ENCODE results near the gene CCDC82.

Gene CCDC82

DNA sequence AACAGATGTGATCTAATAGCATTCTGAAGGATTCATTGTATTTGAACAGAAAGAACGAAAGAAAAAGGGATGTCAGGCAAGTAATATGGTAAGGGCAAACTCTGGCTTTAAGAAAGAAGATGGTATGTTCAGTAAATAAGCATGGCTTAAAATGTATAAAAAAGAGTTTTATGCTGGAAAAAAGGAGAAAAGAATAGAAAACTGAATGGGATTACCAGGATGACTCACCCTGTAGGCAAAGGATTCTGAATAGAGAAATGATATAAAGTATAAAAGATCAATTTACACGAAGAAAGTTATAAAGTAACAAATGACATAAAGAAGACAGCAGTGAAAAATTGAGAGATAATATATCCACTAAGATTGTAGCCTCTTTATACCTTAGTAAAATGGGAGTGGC, 4.5 kb downstream of the CCDC82 start:
- Mint-ChIP-seq H3K36me3 (peaks cover 15% of the 10 kb centered on the region), H3K4me1 (peaks cover 63% of the 10 kb centered on the region), H3K4me3 (no peak overlapping the region), H3K27ac (peak overlapping the region; percentile 72), H3K9me3 (no peaks in the 10 kb centered on the region), H3K27me3 (no peaks in the 10 kb centered on the region)

GRCh38 chr11:96384156-96384555, 5.6 kb downstream of the CCDC82 start:
- H3K36me3 Mint-ChIP-seq, result peaks cover 21% of the 10 kb centered on the region
- peak overlapping the region; percentile 79 for H3K4me3 Mint-ChIP-seq
- no peaks in the 10 kb centered on the region for H3K9me3 Mint-ChIP-seq
- H3K4me1 Mint-ChIP-seq, result peaks cover 67% of the 10 kb centered on the region
- H3K27ac Mint-ChIP-seq, result peak overlapping the region; percentile 97
- H3K27me3 Mint-ChIP-seq, result no peaks in the 10 kb centered on the region

GRCh38 chr11:96376796-96377195, 12.9 kb downstream of the CCDC82 start:
- Mint-ChIP-seq H3K27ac (no peak overlapping the region), H3K4me1 (peaks cover 11% of the 10 kb centered on the region), H3K4me3 (no peak overlapping the region), H3K27me3 (no peaks in the 10 kb centered on the region), H3K36me3 (peaks cover 30% of the 10 kb centered on the region), H3K9me3 (no peaks in the 10 kb centered on the region)

DNA sequence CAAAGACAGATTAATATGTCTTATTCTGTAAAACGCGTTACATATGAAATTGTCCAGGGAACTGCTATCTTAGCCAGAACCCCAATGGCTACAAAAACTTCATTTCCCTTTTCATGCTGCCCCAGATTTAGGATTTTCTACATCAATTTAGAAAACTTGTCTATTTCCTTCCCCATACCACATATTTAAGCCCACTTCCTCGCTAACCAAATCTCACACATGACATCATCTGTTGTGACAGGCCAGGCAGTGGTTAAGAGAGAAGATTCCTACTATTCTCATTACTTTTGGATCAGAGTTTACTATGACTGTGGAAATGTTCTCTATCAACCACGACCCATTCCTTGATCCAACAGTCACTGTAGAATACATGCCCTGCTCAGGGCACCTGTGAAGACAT, 15.9 kb downstream of the CCDC82 start:
- Mint-ChIP-seq H3K4me1 (no peaks in the 10 kb centered on the region), H3K27me3 (no peaks in the 10 kb centered on the region), H3K9me3 (no peaks in the 10 kb centered on the region), H3K36me3 (peaks cover 25% of the 10 kb centered on the region), H3K27ac (no peak overlapping the region), H3K4me3 (no peak overlapping the region)

DNA sequence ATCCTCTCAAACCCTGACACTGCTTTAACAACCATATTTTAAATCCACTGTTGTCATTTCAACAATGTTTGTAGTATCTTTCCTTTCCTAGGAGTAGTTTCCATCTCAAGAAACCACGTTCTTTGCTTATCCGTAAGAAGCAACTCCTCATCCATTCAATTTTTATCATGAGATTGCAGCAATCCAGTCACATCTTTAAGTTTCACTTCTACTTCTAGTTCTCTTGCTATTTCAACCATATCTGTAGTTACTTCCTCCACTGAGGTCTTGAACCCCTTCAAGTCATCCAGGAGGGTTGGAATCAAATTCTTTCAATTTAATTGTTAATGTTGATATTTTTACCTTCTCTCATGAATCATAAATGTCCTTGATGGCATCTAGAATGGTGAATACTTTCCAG, 22.4 kb downstream of the CCDC82 start:
- Mint-ChIP-seq H3K36me3 (peaks cover 16% of the 10 kb centered on the region), H3K4me1 (peaks cover 4% of the 10 kb centered on the region), H3K9me3 (no peaks in the 10 kb centered on the region), H3K27me3 (no peaks in the 10 kb centered on the region), H3K27ac (no peak overlapping the region), H3K4me3 (no peak overlapping the region)

DNA sequence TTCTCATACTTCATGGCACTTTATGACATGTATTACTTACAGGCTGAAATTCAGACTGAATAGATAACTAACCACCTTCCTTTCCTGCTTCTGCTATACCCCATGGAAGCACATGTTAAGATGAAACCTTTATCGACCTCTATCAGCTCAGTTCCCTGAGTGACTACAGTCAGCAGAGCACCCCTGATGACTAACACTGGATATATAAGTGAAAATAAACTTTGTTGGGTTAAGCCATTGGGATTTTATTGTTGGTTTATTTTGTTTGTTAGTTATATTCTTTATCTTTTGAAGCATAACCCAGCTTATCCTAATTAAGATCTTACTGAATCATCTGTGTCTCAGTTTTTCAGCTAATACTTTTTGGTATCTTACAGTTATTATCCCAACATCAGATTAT, 23.7 kb downstream of the CCDC82 start:
- H3K4me1 Mint-ChIP-seq, result peaks cover 4% of the 10 kb centered on the region
- H3K27me3 Mint-ChIP-seq, result no peaks in the 10 kb centered on the region
- H3K4me3 Mint-ChIP-seq, result no peak overlapping the region
- H3K27ac Mint-ChIP-seq, result no peak overlapping the region
- H3K36me3 Mint-ChIP-seq, result peaks cover 11% of the 10 kb centered on the region
- no peaks in the 10 kb centered on the region for H3K9me3 Mint-ChIP-seq

DNA sequence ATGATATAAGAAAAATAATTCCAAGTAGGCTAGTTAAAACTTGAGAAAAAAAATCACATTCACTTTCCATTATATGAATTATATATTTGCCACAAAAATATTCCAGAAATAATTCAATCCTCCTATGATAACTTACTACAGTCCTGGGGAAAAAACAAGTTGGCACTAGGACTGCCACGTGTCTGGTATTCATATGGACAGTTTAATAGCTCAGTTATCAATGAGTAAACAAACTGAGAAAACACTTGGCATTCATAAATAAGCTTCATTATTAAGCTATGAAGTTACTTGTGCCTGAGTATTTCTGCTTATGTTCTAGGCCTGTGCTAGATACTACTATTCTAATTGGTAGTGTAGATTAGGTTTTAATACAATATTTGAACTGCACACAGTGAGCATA, 24.2 kb downstream of the CCDC82 start:
- Mint-ChIP-seq H3K36me3 (peaks cover 11% of the 10 kb centered on the region), H3K4me3 (no peak overlapping the region), H3K27ac (no peak overlapping the region), H3K27me3 (no peaks in the 10 kb centered on the region), H3K4me1 (peaks cover 4% of the 10 kb centered on the region), H3K9me3 (no peaks in the 10 kb centered on the region)

DNA sequence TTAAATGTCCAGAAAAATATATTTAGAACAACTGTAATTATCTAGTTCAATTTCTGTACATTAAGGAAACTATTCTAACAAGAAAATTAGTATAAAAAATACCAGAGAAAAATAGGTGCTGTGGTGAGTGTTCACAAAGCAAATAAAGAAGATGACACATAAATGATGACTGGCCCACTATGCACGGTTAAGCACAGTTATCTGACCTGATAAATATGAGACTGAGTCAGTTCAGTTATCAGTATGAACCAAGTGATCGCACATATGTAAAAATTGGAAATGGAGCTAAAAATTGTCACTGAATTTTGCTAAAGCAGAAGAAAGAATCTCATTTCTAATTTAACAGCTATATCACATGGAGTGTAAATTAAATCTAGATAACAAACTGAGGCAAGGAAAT, 27.9 kb downstream of the CCDC82 start:
- Mint-ChIP-seq H3K4me3 (no peak overlapping the region), H3K9me3 (no peaks in the 10 kb centered on the region), H3K36me3 (peaks cover 19% of the 10 kb centered on the region), H3K27ac (no peak overlapping the region), H3K4me1 (peaks cover 16% of the 10 kb centered on the region), H3K27me3 (no peaks in the 10 kb centered on the region)

DNA sequence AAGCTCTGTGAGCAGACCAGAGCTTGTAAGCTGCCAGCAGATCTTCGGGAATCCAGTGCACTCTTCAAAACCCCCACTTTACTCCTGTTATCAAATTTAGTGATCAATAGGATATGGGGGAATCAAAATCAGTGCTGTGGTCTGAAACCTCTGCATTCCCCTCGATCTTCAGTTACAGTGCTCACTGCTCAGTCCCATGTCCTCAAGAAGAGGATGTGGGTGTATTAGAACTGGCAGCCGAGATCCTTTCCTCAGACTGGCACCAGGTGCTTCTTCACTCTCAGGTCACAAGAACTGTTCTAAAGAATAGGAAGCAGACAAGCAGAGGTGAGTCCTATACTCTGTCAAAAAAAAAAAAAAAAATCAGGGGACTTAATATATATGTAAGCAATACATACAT, 31.4 kb downstream of the CCDC82 start:
- Mint-ChIP-seq H3K4me3 (no peak overlapping the region), H3K27ac (no peak overlapping the region), H3K36me3 (peaks cover 34% of the 10 kb centered on the region), H3K4me1 (peaks cover 26% of the 10 kb centered on the region), H3K27me3 (no peaks in the 10 kb centered on the region), H3K9me3 (no peaks in the 10 kb centered on the region)

DNA sequence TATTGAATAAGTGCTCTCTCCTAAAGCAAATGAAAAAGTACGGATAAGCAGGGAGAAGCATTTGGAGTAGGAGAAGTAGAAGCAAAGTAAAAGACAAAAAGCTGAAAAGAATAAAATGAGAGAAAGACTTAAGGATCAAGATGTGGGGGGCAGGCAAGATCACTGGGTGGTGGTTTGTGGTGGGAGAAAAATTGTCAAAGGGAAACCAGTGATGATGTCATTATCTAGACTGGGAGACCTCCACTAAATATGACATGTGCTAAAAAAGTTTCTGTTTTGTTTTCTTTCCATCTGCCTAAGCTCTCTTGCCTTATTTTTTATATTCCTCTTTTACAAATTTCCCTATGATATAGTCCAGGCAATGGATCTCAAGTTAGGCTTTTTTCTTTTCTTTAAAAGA, 31.9 kb downstream of the CCDC82 start:
- Mint-ChIP-seq H3K27me3 (no peaks in the 10 kb centered on the region), H3K4me1 (peaks cover 26% of the 10 kb centered on the region), H3K4me3 (no peak overlapping the region), H3K36me3 (peaks cover 34% of the 10 kb centered on the region), H3K27ac (peak overlapping the region; percentile 48), H3K9me3 (no peaks in the 10 kb centered on the region)

DNA sequence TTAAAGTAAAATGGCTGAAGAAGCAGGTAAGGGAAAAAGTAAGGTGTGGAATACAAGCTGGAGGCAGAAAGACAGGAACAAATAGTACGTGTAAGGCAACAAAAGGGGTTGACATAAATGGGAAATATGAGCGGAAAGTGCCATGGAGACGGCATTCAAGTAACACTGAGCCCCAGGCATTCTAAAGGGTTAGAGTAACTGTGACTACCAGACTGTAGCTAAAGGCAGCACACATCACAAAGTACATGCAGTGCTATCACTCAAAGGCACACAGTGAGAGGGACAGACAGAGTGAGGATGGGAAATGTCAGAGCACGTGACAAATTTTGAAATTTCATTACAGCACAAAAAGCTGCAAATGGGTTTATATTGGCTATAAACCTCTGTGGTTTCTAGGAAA, 32.9 kb downstream of the CCDC82 start:
- Mint-ChIP-seq H3K27ac (no peak overlapping the region), H3K4me1 (peaks cover 26% of the 10 kb centered on the region), H3K36me3 (peaks cover 36% of the 10 kb centered on the region), H3K4me3 (no peak overlapping the region), H3K27me3 (no peaks in the 10 kb centered on the region), H3K9me3 (no peaks in the 10 kb centered on the region)

DNA sequence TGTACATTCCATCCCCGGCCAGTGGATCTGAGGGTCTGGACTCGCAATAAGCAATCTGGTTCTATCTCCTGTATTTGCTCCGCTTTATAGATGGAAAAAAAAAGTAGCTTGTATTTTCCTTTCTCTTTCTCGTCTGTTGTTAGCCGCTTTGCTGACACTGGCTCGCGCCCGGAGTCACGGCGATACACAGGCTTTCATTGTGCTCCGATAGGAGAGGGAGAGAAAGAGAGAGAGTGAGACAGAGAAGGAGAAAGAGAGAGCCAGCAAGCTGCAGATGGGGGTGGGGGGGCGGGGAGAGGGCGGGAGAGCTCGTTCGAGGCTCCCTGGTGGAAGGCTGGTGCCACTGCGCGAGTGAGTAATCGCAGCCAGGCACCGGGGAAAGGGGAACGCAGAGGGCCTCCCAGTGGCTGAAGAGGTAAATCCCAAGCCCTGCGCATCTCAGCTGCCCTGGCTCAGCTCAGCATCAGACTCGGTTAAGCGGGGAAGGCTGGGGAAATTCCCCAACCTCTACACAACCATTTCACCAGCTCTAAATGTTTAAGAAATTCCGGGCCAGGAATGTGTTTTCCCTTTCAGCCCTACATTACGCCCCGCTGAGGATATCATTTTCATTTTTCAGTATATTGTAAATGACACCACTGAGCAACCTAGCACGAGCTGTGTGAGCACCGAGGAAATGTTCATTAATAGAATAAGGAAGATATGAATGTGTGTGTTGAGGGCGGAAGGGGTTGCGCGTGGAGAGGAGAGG, 46.6 kb downstream of the CCDC82 start, which contains the start of gene MAML2:
Gene MAML2, minus strand, starts transcription at position 235 of the 751 bp plus-strand sequence. CDS start 1,300 bp downstream, outside the sequence.
- Mint-ChIP-seq H3K27me3 (no peaks in the 10 kb centered on the region), H3K36me3 (peaks cover 10% of the 10 kb centered on the region), H3K27ac (peak within 1 kb of the TSS; percentile 96), H3K9me3 (no peaks in the 10 kb centered on the region), H3K4me1 (peaks cover 21% of the 10 kb centered on the region), H3K4me3 (peak within 1 kb of the TSS; percentile 99)

GRCh38 chr11:96342014-96342960, 47.4 kb downstream of the CCDC82 start:
- peaks cover 30% of the 10 kb centered on the region for H3K4me1 Mint-ChIP-seq
- H3K4me3 Mint-ChIP-seq, result peak overlapping the region; percentile 99
- H3K9me3 Mint-ChIP-seq, result no peaks in the 10 kb centered on the region
- peaks cover 13% of the 10 kb centered on the region for H3K36me3 Mint-ChIP-seq
- H3K27me3 Mint-ChIP-seq, result no peaks in the 10 kb centered on the region
- peak overlapping the region; percentile 96 for H3K27ac Mint-ChIP-seq

GRCh38 chr11:96341211-96342013, 48.3 kb downstream of the CCDC82 start:
- peak overlapping the region; percentile 96 for H3K27ac Mint-ChIP-seq
- peak overlapping the region; percentile 99 for H3K4me3 Mint-ChIP-seq
- no peaks in the 10 kb centered on the region for H3K9me3 Mint-ChIP-seq
- no peaks in the 10 kb centered on the region for H3K27me3 Mint-ChIP-seq
- H3K4me1 Mint-ChIP-seq, result peaks cover 38% of the 10 kb centered on the region
- peaks cover 14% of the 10 kb centered on the region for H3K36me3 Mint-ChIP-seq

GRCh38 chr11:96340555-96340885, 49.2 kb downstream of the CCDC82 start:
- Mint-ChIP-seq H3K9me3 (no peaks in the 10 kb centered on the region), H3K27ac (peak overlapping the region; percentile 96), H3K27me3 (no peaks in the 10 kb centered on the region), H3K4me3 (peak overlapping the region; percentile 99), H3K4me1 (peaks cover 47% of the 10 kb centered on the region), H3K36me3 (peaks cover 18% of the 10 kb centered on the region)

All from activated naive CD4-positive, alpha-beta T cell treated with anti-CD3 and anti-CD28 coated beads, Interleukin-2, amount 50 U/mL, for 24 hours (primary cell).